H1 (cell line): ENCODE measurements around the gene GREM2. TPM values are rescaled to one million over a fixed set of nuclear protein-coding genes. Genes with fewer than 3 reads are reported as not detected.

ENCODE experiments used
- CTCF ChIA-PET: fragments of 300-600 bp; sonication (Branson Sonifier 250); formaldehyde crosslinking; loops from one replicate; lab custom pipeline; 2021; ENCODE audit not compliant: partially characterized antibody; lab: Charles Lee
- POLR2A ChIA-PET: fragments of 300-600 bp; sonication (Branson Sonifier 250); formaldehyde crosslinking; loops from one replicate; lab custom pipeline; 2021; ENCODE audit warnings: inconsistent platforms; ENCODE audit not compliant: partially characterized antibody; lab: Charles Lee
- DNase-seq, 2 experiments: peaks; one replicate each; pipeline versions ENCODE4 v3.0.0 to v3.0.0-alpha.2; 2010 to 2022; ENCODE audit warnings: low spot score in 2 of 2, low read depth in 1 of 2, mixed read lengths in 1 of 2
- FAIRE-seq: peaks from 2 replicates; lab custom pipeline; 2011; peaks lifted over from hg19 to GRCh38; lab: Jason Lieb, UNC
- H2AFZ ChIP-seq: 2 replicates; pipeline ENCODE4 v1.8.1; 2012; ENCODE audit warnings: low read length, inconsistent platforms
- H2AK5ac ChIP-seq: 2 replicates; pipeline ENCODE4 v1.6.1; 2013; ENCODE audit warnings: low read depth, low read length
- H2BK120ac ChIP-seq: replicated peaks from 2 replicates; pipeline ENCODE3; 2013; ENCODE audit warnings: low read depth, low read length, inconsistent platforms
- H2BK12ac ChIP-seq: 2 replicates; pipeline ENCODE4 v1.6.1; 2013; ENCODE audit warnings: low read depth, low read length
- H2BK15ac ChIP-seq: 2 replicates; pipeline ENCODE4 v1.6.1; 2013; ENCODE audit warnings: low read length
- H2BK20ac ChIP-seq: 2 replicates; pipeline ENCODE4 v1.6.1; 2013; ENCODE audit warnings: low read length
- H2BK5ac ChIP-seq: 2 replicates; pipeline ENCODE4 v1.6.1; 2013; ENCODE audit warnings: low read depth, low read length
- H3K14ac ChIP-seq: 2 replicates; pipeline ENCODE4 v1.6.1; 2013; ENCODE audit warnings: inconsistent platforms; ENCODE audit not compliant: insufficient read length
- H3K18ac ChIP-seq: 2 replicates; pipeline ENCODE4 v1.6.1; 2013; ENCODE audit warnings: low read length; ENCODE audit errors: extremely low read depth
- H3K23ac ChIP-seq: 2 replicates; pipeline ENCODE4 v1.6.1; 2013; ENCODE audit warnings: inconsistent platforms; ENCODE audit not compliant: insufficient read length
- H3K23me2 ChIP-seq: 2 replicates; pipeline ENCODE4 v1.6.1; 2013; ENCODE audit warnings: low read depth, low read length
- H3K27ac ChIP-seq: 2 replicates; pipeline ENCODE4 v1.6.1; 2011; ENCODE audit warnings: low read depth, low read length, inconsistent platforms
- H3K27me3 ChIP-seq, 4 experiments: replicated peaks in 1 of 4; 1 replicate in 1 of 4; 2 replicates in 3 of 4; pipeline versions ENCODE4 v1.6.1 to v1.8.1; 2011 to 2013; ENCODE audit warnings: low read length in 3 of 4, mild to moderate bottlenecking in 3 of 4, inconsistent platforms in 2 of 4, mixed read lengths in 2 of 4, moderate library complexity in 1 of 4; ENCODE audit not compliant: control insufficient read depth in 3 of 4, insufficient read depth in 3 of 4; ENCODE audit errors: extremely low read depth in 1 of 4
- H3K36me3 ChIP-seq, 4 experiments: 2 replicates each; pipeline versions ENCODE4 v1.6.1 to v1.8.1; 2011 to 2013; ENCODE audit warnings: mild to moderate bottlenecking in 4 of 4, low read length in 3 of 4, moderate library complexity in 2 of 4, control low read depth in 1 of 4, inconsistent platforms in 1 of 4; ENCODE audit not compliant: insufficient read depth in 4 of 4, control insufficient read depth in 2 of 4
- H3K4ac ChIP-seq: replicated peaks from 2 replicates; pipeline ENCODE3; 2013; ENCODE audit warnings: low read length, low read depth, mixed read lengths, inconsistent platforms; ENCODE audit not compliant: insufficient read length
- H3K4me1 ChIP-seq, 4 experiments: replicated peaks in 1 of 4; 1 replicate in 1 of 4; 2 replicates in 3 of 4; pipeline versions ENCODE4 v1.6.1 to v1.8.1; 2011 to 2013; ENCODE audit warnings: low read length in 3 of 4, inconsistent platforms in 2 of 4, mixed read lengths in 1 of 4; ENCODE audit not compliant: insufficient read depth in 4 of 4, control insufficient read depth in 3 of 4
- H3K4me2 ChIP-seq, 2 experiments: 2 replicates each; pipeline versions ENCODE4 v1.6.1 to v1.8.1; 2011 to 2013; ENCODE audit warnings: low read depth in 2 of 2, low read length in 2 of 2, control low read depth in 1 of 2, inconsistent platforms in 1 of 2, mild to moderate bottlenecking in 1 of 2; ENCODE audit not compliant: insufficient read depth in 1 of 2
- H3K4me3 ChIP-seq, 4 experiments: fragments of 200-600, 300-600 bp in 1 of 4; sonication (generic), shearing (Covaris generic), sonication (Bioruptor Twin) in 1 of 4; 2 replicates each; pipeline versions ENCODE4 v1.5.1 to v1.8.1; 2011 to 2016; ENCODE audit warnings: low read length in 4 of 4, low read depth in 3 of 4, control low read depth in 2 of 4, inconsistent platforms in 2 of 4, mild to moderate bottlenecking in 2 of 4, mixed read lengths in 1 of 4, moderate library complexity in 1 of 4; ENCODE audit not compliant: insufficient read depth in 2 of 4; ENCODE audit errors: extremely low read depth in 1 of 4
- H3K56ac ChIP-seq: replicated peaks from 2 replicates; pipeline ENCODE3; 2013; ENCODE audit warnings: low read depth, mild to moderate bottlenecking, mixed read lengths, low read length, inconsistent platforms; ENCODE audit not compliant: insufficient read length
- H3K79me1 ChIP-seq: 2 replicates; pipeline ENCODE4 v1.6.1; 2013; ENCODE audit warnings: low read depth, low read length, control low read depth
- H3K79me2 ChIP-seq, 2 experiments: 2 replicates each; pipeline versions ENCODE4 v1.6.1 to v1.8.1; 2012 to 2013; ENCODE audit warnings: low read length in 2 of 2, mild to moderate bottlenecking in 2 of 2, inconsistent platforms in 1 of 2; ENCODE audit not compliant: insufficient read depth in 2 of 2, control insufficient read depth in 1 of 2
- H3K9ac ChIP-seq, 4 experiments: replicated peaks in 1 of 4; 1 replicate in 1 of 4; 2 replicates in 3 of 4; pipeline versions ENCODE4 v1.6.1 to v1.8.1; 2011 to 2013; ENCODE audit warnings: low read depth in 3 of 4, low read length in 3 of 4, control low read depth in 2 of 4, mild to moderate bottlenecking in 2 of 4, moderate library complexity in 2 of 4, inconsistent platforms in 1 of 4; ENCODE audit errors: extremely low read depth in 1 of 4
- H3K9me3 ChIP-seq, 2 experiments: 2 replicates each; pipeline versions ENCODE4 v1.6.1 to v1.8.1; 2012 to 2013; ENCODE audit warnings: mild to moderate bottlenecking in 2 of 2, moderate library complexity in 2 of 2, control low read depth in 1 of 2, inconsistent platforms in 1 of 2, low read depth in 1 of 2, low read length in 1 of 2, mixed read lengths in 1 of 2; ENCODE audit not compliant: insufficient read depth in 2 of 2
- H4K20me1 ChIP-seq, 2 experiments: replicated peaks in 1 of 2; 2 replicates each; pipeline versions ENCODE3 to v1.8.1; 2011 to 2013; ENCODE audit warnings: inconsistent platforms in 2 of 2, low read length in 2 of 2, mild to moderate bottlenecking in 1 of 2; ENCODE audit not compliant: insufficient read depth in 2 of 2, control insufficient read depth in 1 of 2
- H4K5ac ChIP-seq: 2 replicates; pipeline ENCODE4 v1.6.1; 2013; ENCODE audit warnings: low read length, low read depth, mixed read lengths, inconsistent platforms; ENCODE audit not compliant: insufficient read length
- H4K8ac ChIP-seq: 2 replicates; pipeline ENCODE4 v1.8.0; 2013; ENCODE audit warnings: mild to moderate bottlenecking, moderate library complexity, low read length, inconsistent platforms; ENCODE audit not compliant: insufficient read depth; ENCODE audit errors: extremely low read depth
- H4K91ac ChIP-seq: replicated peaks from 2 replicates; pipeline ENCODE3; 2013; ENCODE audit warnings: low read length, mixed read lengths, inconsistent platforms; ENCODE audit not compliant: insufficient read length
- ASH2L ChIP-seq: fragments of 200-600, 300-600 bp; sonication (generic); IDR thresholded peaks from one replicate; pipeline ENCODE4 v1.7.1; 2017; ENCODE audit warnings: low read length
- CHD1 ChIP-seq: IDR thresholded peaks from 2 replicates; pipeline ENCODE4 v1.6.1; 2012; ENCODE audit warnings: low read depth, low read length, improper control_type of control experiment
- CHD2 ChIP-seq: IDR thresholded peaks from 2 replicates; pipeline ENCODE4 v1.6.1; 2012; ENCODE audit warnings: low read length, improper control_type of control experiment
- JUND ChIP-seq: IDR thresholded peaks from 2 replicates; pipeline ENCODE4 v1.6.1; 2011; ENCODE audit warnings: mild to moderate bottlenecking, improper control_type of control experiment, low read length
- KDM1A ChIP-seq: fragments of 200-600, 300-600 bp; sonication (generic); IDR thresholded peaks from 2 replicates; pipeline ENCODE4 v1.7.1; 2016; ENCODE audit warnings: mild to moderate bottlenecking, low read length, borderline replicate concordance
- MAFK ChIP-seq: IDR thresholded peaks from 2 replicates; pipeline ENCODE4 v1.6.1; 2012; ENCODE audit warnings: low read depth, mild to moderate bottlenecking, improper control_type of control experiment, low read length
- POLR2A ChIP-seq, 2 experiments: IDR thresholded peaks; 1 replicate in 1 of 2; 2 replicates in 1 of 2; pipeline ENCODE4 v1.6.1; 2011; ENCODE audit warnings: low read depth in 2 of 2, low read length in 2 of 2, mild to moderate bottlenecking in 2 of 2; ENCODE audit errors: control extremely low read depth in 1 of 2
- SIN3A ChIP-seq, 2 experiments: IDR thresholded peaks in 1 of 2; conservative IDR thresholded peaks in 1 of 2; 2 replicates each; pipeline ENCODE4 v1.6.1; 2011 to 2012; ENCODE audit warnings: low read length in 2 of 2, improper control_type of control experiment in 1 of 2, low read depth in 1 of 2, mild to moderate bottlenecking in 1 of 2
- SRF ChIP-seq: IDR thresholded peaks from 2 replicates; pipeline ENCODE4 v1.6.1; 2011; ENCODE audit warnings: mild to moderate bottlenecking, low read depth, low read length, moderate library complexity
- TAF7 ChIP-seq: optimal IDR thresholded peaks from 2 replicates; pipeline ENCODE3; 2011; ENCODE audit warnings: low read depth, mild to moderate bottlenecking, inconsistent platforms, low read length, moderate library complexity, borderline replicate concordance
- YY1 ChIP-seq: IDR thresholded peaks from 2 replicates; pipeline ENCODE4 v1.6.1; 2011; ENCODE audit warnings: low read depth, mild to moderate bottlenecking, low read length
- WGBS, 2 experiments: shearing (Covaris generic) in 1 of 2; methylation state at CpG; one replicate each; pipeline versions ENCODE4 v1.1.6 to v1.1.7; 2013 to 2015; ENCODE audit warnings: low lambda C conversion rate in 2 of 2, mixed read lengths in 2 of 2, inconsistent platforms in 1 of 2, low coverage in 1 of 2, missing lambda C conversion rate in 1 of 2; ENCODE audit not compliant: insufficient replicate concordance in 2 of 2, insufficient coverage in 1 of 2, insufficient read length in 1 of 2; ENCODE audit errors: extremely low coverage in 1 of 2, missing lambda C conversion rate in 1 of 2; 5-methylcytosine and 5-hydroxymethylcytosine counted together
- polyA plus RNA-seq, 7 experiments: library from polyadenylated mRNA; depleted of rRNA in 3 of 7; stranded (reverse) in 5 of 7; unstranded in 2 of 7; fragments of >200 nt in 5 of 7; fragments of 200-250 nt in 2 of 7; gene quantifications; 1 replicate in 5 of 7; 2 replicates in 1 of 7; 4 replicates in 1 of 7; pipeline versions ENCODE4 v1.2.1 to v1.2.3, GENCODE V29; 2011 to 2013; ENCODE audit warnings: missing spikeins in 2 of 7, mixed read lengths in 2 of 7
- total RNA-seq: library from RNA; stranded (reverse); fragmentation: NEBNext Ultra II Directional; extraction: Animal tissue kit (Norgen Biotek cat#: 25700); gene quantifications from 2 replicates; pipeline ENCODE4 v1.2.1, GENCODE V29; 2021

GREM2 gene
- total and polyA plus RNA-seq, 2 of the 8 experiments (the other 6 are each of a cell fraction or from before 2014, with no cell fraction given), result 0.05 TPM; not detected in 1

GRCh38 chr1:240533154-240533780 lies 78.7 kb downstream of the GREM2 start:
- Histone ChIP-seq H4K5ac (no peak overlapping the region), H3K4me3 (no peak overlapping the region), H2BK20ac (no peak overlapping the region), H3K27ac (no peak overlapping the region), H2BK5ac (no peak overlapping the region), H3K4me2 (no peak overlapping the region), H3K79me1 (no peaks in the 10 kb centered on the region), H3K18ac (no peak overlapping the region), H3K9ac (no peak overlapping the region), H4K8ac (no peak overlapping the region), H3K79me2 (no peaks in the 10 kb centered on the region), H3K36me3 (no peaks in the 10 kb centered on the region), H3K23ac (no peak overlapping the region), H4K20me1 (no peaks in the 10 kb centered on the region), H3K27me3 (no peaks in the 10 kb centered on the region), H2BK15ac (no peak overlapping the region), H2AK5ac (no peak overlapping the region), H3K14ac (no peak overlapping the region), H3K9me3 (no peaks in the 10 kb centered on the region), H3K4ac (no peak overlapping the region), H3K4me1 (no peaks in the 10 kb centered on the region), H2BK12ac (no peak overlapping the region), H4K91ac (no peak overlapping the region), H3K56ac (no peak overlapping the region), H3K23me2 (no peaks in the 10 kb centered on the region), H2AFZ (no peak overlapping the region), H2BK120ac (no peak overlapping the region)
- ChIA-PET CTCF (no interaction called here), POLR2A (no interaction called here)
- WGBS, 2 experiments, result 86% methylated on average over 2 of the region's 2 CpGs; no CpG with 5 or more reads in 1 of the 2 experiments
- DNase-seq, result no peak
- TF ChIP-seq TAF7 (no peak), CHD1 (no peak), JUND (no peak), YY1 (no peak), SRF (no peak), SIN3A (conservative IDR thresholded peaks at IDR 0.05 in 1 of 2, IDR thresholded peaks at IDR 0.05 in 1 of 2; ENCODE audit: low read depth in 1 of 2, low read length in 2 of 2) (no peak), POLR2A (IDR thresholded peaks at IDR 0.05; ENCODE audit: control extremely low read depth in 1 of 2, low read depth in 2 of 2, low read length in 2 of 2) (no peak), KDM1A (no peak), CHD2 (no peak), ASH2L (no peak), MAFK (no peak)
- no peak for FAIRE-seq
